WTC11 (cell line): ENCODE results near the gene PTPMT1. TPM values are rescaled to one million over a fixed set of nuclear protein-coding genes. Genes with fewer than 3 reads are reported as not detected.

Experiments
- ATAC-seq: fragments of 200-7000 bp; cut with Tn5 transposase; 2 replicates; pipeline ENCODE4 v1.10.0; 2021; ENCODE audit warnings: mild to moderate bottlenecking, moderate library complexity
- CTCF ChIA-PET: fragments of 300-600 bp; sonication (Branson Sonifier 250); formaldehyde crosslinking; loops from one replicate; lab custom pipeline; 2021; ENCODE audit warnings: antibody characterized with exemption; lab: Charles Lee
- POLR2A ChIA-PET: fragments of 350-600 bp; sonication (Branson Sonifier 250); formaldehyde crosslinking; loops from one replicate; lab custom pipeline; 2021; ENCODE audit warnings: antibody characterized with exemption; lab: Charles Lee
- DNase-seq: peaks from one replicate; pipeline ENCODE4 v3.0.0; 2021; ENCODE audit warnings: low spot score
- H3K27ac Mint-ChIP-seq: 2 replicates; pipeline ENCODE4 v1.8.0; 2021; ENCODE audit warnings: mixed read lengths
- H3K27me3 Mint-ChIP-seq: 2 replicates; pipeline ENCODE4 v1.8.0; 2021; ENCODE audit warnings: low read depth, mild to moderate bottlenecking, moderate library complexity, mixed read lengths
- H3K36me3 Mint-ChIP-seq: 2 replicates; pipeline ENCODE4 v1.8.0; 2021; ENCODE audit warnings: mixed read lengths
- H3K4me1 Mint-ChIP-seq: 2 replicates; pipeline ENCODE4 v1.8.0; 2022; ENCODE audit warnings: mixed read lengths
- H3K4me3 Mint-ChIP-seq: 2 replicates; pipeline ENCODE4 v1.8.0; 2021; ENCODE audit warnings: mild to moderate bottlenecking, moderate library complexity, mixed read lengths
- H3K9me3 Mint-ChIP-seq: 2 replicates; pipeline ENCODE4 v1.8.0; 2021; ENCODE audit warnings: mixed read lengths
- CREB1 ChIP-seq: sonication (generic); formaldehyde crosslinking; IDR thresholded peaks from 2 replicates; pipeline ENCODE4 v1.8.0; 2023; ENCODE audit warnings: mild to moderate bottlenecking, missing genetic modification reagents
- CREM ChIP-seq: sonication (generic); formaldehyde crosslinking; IDR thresholded peaks from 2 replicates; pipeline ENCODE4 v1.8.1; 2022; ENCODE audit warnings: mild to moderate bottlenecking, missing genetic modification reagents, moderate library complexity
- FOXJ3 ChIP-seq: sonication (generic); formaldehyde crosslinking; IDR thresholded peaks from 2 replicates; pipeline ENCODE4 v1.9.0; 2021; ENCODE audit warnings: missing genetic modification reagents, mild to moderate bottlenecking, borderline replicate concordance
- GRHL2 ChIP-seq: fragments of 250-450 bp; sonication (Bioruptor Pico); IDR thresholded peaks from 2 replicates; pipeline ENCODE4 v1.8.0; 2022; ENCODE audit warnings: mild to moderate bottlenecking, moderate library complexity; ENCODE audit not compliant: insufficient replicate concordance, severe bottlenecking
- HMGA2 ChIP-seq: fragments of 250-450 bp; sonication (Bioruptor Pico); IDR thresholded peaks from 2 replicates; pipeline ENCODE4 v1.4.0; 2021; ENCODE audit warnings: mild to moderate bottlenecking, moderate library complexity
- IRF1 ChIP-seq: sonication (generic); formaldehyde crosslinking; IDR thresholded peaks from 2 replicates; pipeline ENCODE4 v1.8.0; 2023; ENCODE audit warnings: missing genetic modification reagents
- MXD4 ChIP-seq: fragments of 250-450 bp; sonication (Bioruptor Pico); IDR thresholded peaks from 2 replicates; pipeline ENCODE4 v1.8.0; 2021; ENCODE audit warnings: mild to moderate bottlenecking, moderate library complexity, borderline replicate concordance
- NFE2L1 ChIP-seq: sonication (generic); formaldehyde crosslinking; IDR thresholded peaks from 2 replicates; pipeline ENCODE4 v1.8.1; 2023; ENCODE audit warnings: missing genetic modification reagents
- RORB ChIP-seq: fragments of 250-450 bp; sonication (Bioruptor Pico); IDR thresholded peaks from 2 replicates; pipeline ENCODE4 v1.9.0; 2021; ENCODE audit warnings: mild to moderate bottlenecking
- SP1 ChIP-seq: sonication (generic); formaldehyde crosslinking; conservative IDR thresholded peaks from 2 replicates; pipeline ENCODE4 v1.8.1; 2022; ENCODE audit warnings: missing genetic modification reagents
- TCF7 ChIP-seq: sonication (generic); formaldehyde crosslinking; IDR thresholded peaks from 2 replicates; pipeline ENCODE4 v1.8.0; 2022; ENCODE audit warnings: mild to moderate bottlenecking, low read depth, missing genetic modification reagents, moderate library complexity
- ZNF121 ChIP-seq: sonication (generic); formaldehyde crosslinking; IDR thresholded peaks from 2 replicates; pipeline ENCODE4 v1.8.0; 2023; ENCODE audit warnings: missing genetic modification reagents
- ZNF232 ChIP-seq: sonication (generic); formaldehyde crosslinking; IDR thresholded peaks from 2 replicates; pipeline ENCODE4 v1.8.0; 2022; ENCODE audit warnings: mild to moderate bottlenecking, missing genetic modification reagents
- ZNF281 ChIP-seq: sonication (generic); formaldehyde crosslinking; IDR thresholded peaks from 2 replicates; pipeline ENCODE4 v1.8.0; 2023; ENCODE audit warnings: mild to moderate bottlenecking, missing genetic modification reagents
- ZNF423 ChIP-seq: fragments of 250-450 bp; sonication (Bioruptor Pico); IDR thresholded peaks from 2 replicates; pipeline ENCODE4 v2.1.2; 2022; ENCODE audit warnings: mild to moderate bottlenecking, moderate library complexity
- total RNA-seq: library from RNA; stranded (reverse); gene quantifications from 3 replicates; pipeline ENCODE4 v1.2.3, GENCODE V29; 2021
- TF ChIP-seq, protein P1 (sequence below): sonication (generic); formaldehyde crosslinking; IDR thresholded peaks from 2 replicates; pipeline ENCODE4 v1.8.0; 2023; ENCODE audit warnings: missing genetic modification reagents, mild to moderate bottlenecking, borderline replicate concordance
- TF ChIP-seq, protein P2 (sequence below): fragments of 250-450 bp; sonication (Bioruptor Pico); IDR thresholded peaks from 2 replicates; pipeline ENCODE4 v2.1.2; 2022; ENCODE audit warnings: mild to moderate bottlenecking, moderate library complexity
- TF ChIP-seq, protein P3 (sequence below): sonication (generic); formaldehyde crosslinking; IDR thresholded peaks from 2 replicates; pipeline ENCODE4 v1.8.1; 2023; ENCODE audit warnings: mild to moderate bottlenecking, missing genetic modification reagents, borderline replicate concordance
- TF ChIP-seq, protein P4 (sequence below): sonication (generic); formaldehyde crosslinking; conservative IDR thresholded peaks from 2 replicates; pipeline ENCODE4 v1.8.1; 2022; ENCODE audit warnings: mild to moderate bottlenecking, missing genetic modification reagents

PTPMT1 gene
- total RNA-seq, 1 experiment from 2014 or later = 49.5 TPM

GRCh38 chr11:47532597-47533213 is 32.7 kb upstream of the PTPMT1 start (continued):
- TF ChIP-seq, protein P1, sequence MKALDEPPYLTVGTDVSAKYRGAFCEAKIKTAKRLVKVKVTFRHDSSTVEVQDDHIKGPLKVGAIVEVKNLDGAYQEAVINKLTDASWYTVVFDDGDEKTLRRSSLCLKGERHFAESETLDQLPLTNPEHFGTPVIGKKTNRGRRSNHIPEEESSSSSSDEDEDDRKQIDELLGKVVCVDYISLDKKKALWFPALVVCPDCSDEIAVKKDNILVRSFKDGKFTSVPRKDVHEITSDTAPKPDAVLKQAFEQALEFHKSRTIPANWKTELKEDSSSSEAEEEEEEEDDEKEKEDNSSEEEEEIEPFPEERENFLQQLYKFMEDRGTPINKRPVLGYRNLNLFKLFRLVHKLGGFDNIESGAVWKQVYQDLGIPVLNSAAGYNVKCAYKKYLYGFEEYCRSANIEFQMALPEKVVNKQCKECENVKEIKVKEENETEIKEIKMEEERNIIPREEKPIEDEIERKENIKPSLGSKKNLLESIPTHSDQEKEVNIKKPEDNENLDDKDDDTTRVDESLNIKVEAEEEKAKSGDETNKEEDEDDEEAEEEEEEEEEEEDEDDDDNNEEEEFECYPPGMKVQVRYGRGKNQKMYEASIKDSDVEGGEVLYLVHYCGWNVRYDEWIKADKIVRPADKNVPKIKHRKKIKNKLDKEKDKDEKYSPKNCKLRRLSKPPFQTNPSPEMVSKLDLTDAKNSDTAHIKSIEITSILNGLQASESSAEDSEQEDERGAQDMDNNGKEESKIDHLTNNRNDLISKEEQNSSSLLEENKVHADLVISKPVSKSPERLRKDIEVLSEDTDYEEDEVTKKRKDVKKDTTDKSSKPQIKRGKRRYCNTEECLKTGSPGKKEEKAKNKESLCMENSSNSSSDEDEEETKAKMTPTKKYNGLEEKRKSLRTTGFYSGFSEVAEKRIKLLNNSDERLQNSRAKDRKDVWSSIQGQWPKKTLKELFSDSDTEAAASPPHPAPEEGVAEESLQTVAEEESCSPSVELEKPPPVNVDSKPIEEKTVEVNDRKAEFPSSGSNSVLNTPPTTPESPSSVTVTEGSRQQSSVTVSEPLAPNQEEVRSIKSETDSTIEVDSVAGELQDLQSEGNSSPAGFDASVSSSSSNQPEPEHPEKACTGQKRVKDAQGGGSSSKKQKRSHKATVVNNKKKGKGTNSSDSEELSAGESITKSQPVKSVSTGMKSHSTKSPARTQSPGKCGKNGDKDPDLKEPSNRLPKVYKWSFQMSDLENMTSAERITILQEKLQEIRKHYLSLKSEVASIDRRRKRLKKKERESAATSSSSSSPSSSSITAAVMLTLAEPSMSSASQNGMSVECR (CRISPR knock-in tag) = no peak
- TF ChIP-seq FOXJ3 (CRISPR knock-in tag) = no peak
- no peak for TF ChIP-seq ZNF281 (CRISPR knock-in tag)
- TF ChIP-seq, protein P2, sequence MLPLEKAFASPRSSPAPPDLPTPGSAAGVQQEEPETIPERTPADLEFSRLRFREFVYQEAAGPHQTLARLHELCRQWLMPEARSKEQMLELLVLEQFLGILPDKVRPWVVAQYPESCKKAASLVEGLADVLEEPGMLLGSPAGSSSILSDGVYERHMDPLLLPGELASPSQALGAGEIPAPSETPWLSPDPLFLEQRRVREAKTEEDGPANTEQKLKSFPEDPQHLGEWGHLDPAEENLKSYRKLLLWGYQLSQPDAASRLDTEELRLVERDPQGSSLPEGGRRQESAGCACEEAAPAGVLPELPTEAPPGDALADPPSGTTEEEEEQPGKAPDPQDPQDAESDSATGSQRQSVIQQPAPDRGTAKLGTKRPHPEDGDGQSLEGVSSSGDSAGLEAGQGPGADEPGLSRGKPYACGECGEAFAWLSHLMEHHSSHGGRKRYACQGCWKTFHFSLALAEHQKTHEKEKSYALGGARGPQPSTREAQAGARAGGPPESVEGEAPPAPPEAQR (CRISPR knock-in tag) = no peak
- TF ChIP-seq, protein P3, sequence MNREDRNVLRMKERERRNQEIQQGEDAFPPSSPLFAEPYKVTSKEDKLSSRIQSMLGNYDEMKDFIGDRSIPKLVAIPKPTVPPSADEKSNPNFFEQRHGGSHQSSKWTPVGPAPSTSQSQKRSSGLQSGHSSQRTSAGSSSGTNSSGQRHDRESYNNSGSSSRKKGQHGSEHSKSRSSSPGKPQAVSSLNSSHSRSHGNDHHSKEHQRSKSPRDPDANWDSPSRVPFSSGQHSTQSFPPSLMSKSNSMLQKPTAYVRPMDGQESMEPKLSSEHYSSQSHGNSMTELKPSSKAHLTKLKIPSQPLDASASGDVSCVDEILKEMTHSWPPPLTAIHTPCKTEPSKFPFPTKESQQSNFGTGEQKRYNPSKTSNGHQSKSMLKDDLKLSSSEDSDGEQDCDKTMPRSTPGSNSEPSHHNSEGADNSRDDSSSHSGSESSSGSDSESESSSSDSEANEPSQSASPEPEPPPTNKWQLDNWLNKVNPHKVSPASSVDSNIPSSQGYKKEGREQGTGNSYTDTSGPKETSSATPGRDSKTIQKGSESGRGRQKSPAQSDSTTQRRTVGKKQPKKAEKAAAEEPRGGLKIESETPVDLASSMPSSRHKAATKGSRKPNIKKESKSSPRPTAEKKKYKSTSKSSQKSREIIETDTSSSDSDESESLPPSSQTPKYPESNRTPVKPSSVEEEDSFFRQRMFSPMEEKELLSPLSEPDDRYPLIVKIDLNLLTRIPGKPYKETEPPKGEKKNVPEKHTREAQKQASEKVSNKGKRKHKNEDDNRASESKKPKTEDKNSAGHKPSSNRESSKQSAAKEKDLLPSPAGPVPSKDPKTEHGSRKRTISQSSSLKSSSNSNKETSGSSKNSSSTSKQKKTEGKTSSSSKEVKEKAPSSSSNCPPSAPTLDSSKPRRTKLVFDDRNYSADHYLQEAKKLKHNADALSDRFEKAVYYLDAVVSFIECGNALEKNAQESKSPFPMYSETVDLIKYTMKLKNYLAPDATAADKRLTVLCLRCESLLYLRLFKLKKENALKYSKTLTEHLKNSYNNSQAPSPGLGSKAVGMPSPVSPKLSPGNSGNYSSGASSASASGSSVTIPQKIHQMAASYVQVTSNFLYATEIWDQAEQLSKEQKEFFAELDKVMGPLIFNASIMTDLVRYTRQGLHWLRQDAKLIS (CRISPR knock-in tag) = no peak
- no peak for TF ChIP-seq ZNF121 (CRISPR knock-in tag)
- TF ChIP-seq, protein P4, sequence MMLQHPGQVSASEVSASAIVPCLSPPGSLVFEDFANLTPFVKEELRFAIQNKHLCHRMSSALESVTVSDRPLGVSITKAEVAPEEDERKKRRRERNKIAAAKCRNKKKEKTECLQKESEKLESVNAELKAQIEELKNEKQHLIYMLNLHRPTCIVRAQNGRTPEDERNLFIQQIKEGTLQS (CRISPR knock-in tag) = no peak
- no peak for TF ChIP-seq TCF7 (CRISPR knock-in tag)

- Mint-ChIP-seq H3K4me3 (no peak overlapping the region), H3K27ac (no peak overlapping the region), H3K4me1 (peaks cover 16% of the 10 kb centered on the region), H3K36me3 (peaks cover 3% of the 10 kb centered on the region; the same call in 1 of the 2 replicates), H3K27me3 (no peaks in the 10 kb centered on the region), H3K9me3 (no peaks in the 10 kb centered on the region)
- CTCF ChIA-PET = interaction anchor here (1.0 to 2.2 kb wide), 2 partner anchors 20 to 79 kb away, joined by 4 to 10 read pairs; no protein-coding TSS in a partner anchor
- TF ChIP-seq TCF7 (CRISPR knock-in tag) (no peak), GRHL2 (CRISPR knock-in tag) (no peak), ZNF423 (no peak), NFE2L1 (CRISPR knock-in tag) (no peak), HMGA2 (no peak), ZNF281 (CRISPR knock-in tag) (no peak), IRF1 (CRISPR knock-in tag) (no peak), SP1 (no peak), RORB (CRISPR knock-in tag) (no peak), CREB1 (CRISPR knock-in tag) (no peak), MXD4 (CRISPR knock-in tag) (no peak), CREM (CRISPR knock-in tag) (no peak), ZNF232 (CRISPR knock-in tag) (no peak)
- POLR2A ChIA-PET = interaction anchor here (0.6 kb wide), 1 partner anchor 24 kb away, joined by 3 read pairs; no protein-coding TSS in a partner anchor
- ATAC-seq (no peak), DNase-seq (no peak)
Observed at GRCh38 chr11:47533690-47534151, 31.7 kb upstream of the PTPMT1 start.
